Activated CD4-positive, alpha-beta T cell treated with anti-CD3 and anti-CD28 coated beads for 24 hours (primary cell): Measurements from ENCODE around the gene KCTD2.
"Not testable (repeated sequence)": the region's sequence is repeated elsewhere in the genome, so short reads cannot be mapped to it uniquely, and the experiment has no call there.

Experiments
- DNase-seq, 2 donors: peaks; one replicate each; pipeline ENCODE4 v3.0.0-alpha.2; 2020; ENCODE audit warnings: low read depth in 2 of 2

The KCTD2 gene

GRCh38 chr17:75051941-75052340 is 4.9 kb downstream of the KCTD2 start:
- DNase-seq, result no peak

- DNase-seq, result no peak
Observed at GRCh38 chr17:75059369-75060345, 12.6 kb downstream of the KCTD2 start.

DNA sequence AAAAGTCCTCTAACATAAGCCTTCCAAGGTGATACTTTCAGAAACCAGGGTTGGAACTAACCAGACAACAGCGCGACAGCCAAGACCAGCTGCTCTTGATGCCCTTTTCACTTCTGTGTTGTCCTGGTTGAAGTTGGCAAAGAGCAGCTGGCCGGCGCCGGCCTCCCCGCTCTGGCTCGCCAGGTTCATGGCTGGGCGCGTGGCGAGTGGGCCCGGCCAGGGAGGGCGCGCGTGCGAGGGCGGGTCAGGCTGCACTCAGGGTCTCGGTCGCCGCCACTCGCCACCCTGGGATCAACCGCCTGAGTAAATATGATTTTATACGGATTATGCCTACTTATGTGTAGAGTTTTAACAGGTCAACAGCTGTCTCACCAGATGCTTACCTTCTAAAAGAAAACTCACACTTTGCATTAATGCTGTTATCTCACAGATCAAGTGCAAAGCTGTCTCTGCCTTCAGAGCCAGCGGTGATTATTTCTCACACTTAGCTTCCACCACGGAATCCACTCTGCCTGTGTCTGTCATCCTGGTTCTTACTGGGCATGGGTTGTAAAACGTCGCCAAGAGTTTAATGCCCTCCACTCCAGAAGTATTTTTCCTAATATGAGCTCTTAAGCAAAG is 13.5 kb downstream of the KCTD2 start:
- DNase-seq, result no peak

- DNase-seq, result no peak
Observed at GRCh38 chr17:75061055-75061438, 14.0 kb downstream of the KCTD2 start.

GRCh38 chr17:75061618-75062017 is 14.6 kb downstream of the KCTD2 start:
- DNase-seq, result no peak

DNA sequence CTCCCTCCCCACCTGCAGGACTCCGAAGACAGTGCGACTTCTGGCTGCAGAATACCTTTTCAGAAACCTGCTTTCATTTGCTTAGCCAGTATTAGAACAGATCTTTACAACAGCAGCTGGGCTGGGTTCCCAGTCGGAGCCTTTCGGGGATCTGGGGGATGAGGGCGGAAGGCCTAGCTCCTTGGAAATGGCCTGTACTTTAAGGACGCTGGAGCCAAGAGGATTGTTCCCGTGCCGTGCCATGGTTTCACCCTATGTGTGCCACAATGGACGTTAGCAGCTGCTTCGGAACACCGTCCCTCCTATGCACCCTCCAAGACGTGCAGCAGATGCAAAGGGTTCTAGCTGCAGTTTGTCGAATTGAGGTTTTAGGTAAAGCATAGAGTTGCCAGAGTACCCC is 16.2 kb downstream of the KCTD2 start:
- no peak for DNase-seq

DNA sequence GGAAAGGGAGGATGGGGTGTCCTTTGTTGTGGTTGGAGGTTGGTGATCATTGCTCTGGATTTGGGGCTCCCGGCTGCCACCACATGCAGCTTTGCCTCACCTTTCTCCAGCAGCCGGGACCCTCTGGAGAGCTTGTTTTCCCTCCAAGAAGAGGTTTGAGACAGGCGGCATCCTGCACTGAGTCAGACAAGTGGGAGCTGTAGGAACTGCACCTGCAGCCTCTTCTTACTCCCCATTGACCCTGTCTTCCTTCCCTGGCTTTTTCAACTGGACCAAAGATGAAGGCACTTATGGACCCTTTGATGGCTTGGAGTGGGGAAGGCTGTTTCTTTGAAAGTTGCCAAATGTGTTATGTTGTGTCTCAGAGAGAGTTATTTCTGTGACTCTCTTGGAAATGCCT is 16.6 kb downstream of the KCTD2 start:
- no peak for DNase-seq

GRCh38 chr17:75064040-75064439 is 17.0 kb downstream of the KCTD2 start:
- DNase-seq, result no peak

GRCh38 chr17:75064460-75064859 is 17.4 kb downstream of the KCTD2 start:
- no peak for DNase-seq

GRCh38 chr17:75064867-75065561 is 18.0 kb downstream of the KCTD2 start:
- no peak for DNase-seq

DNA sequence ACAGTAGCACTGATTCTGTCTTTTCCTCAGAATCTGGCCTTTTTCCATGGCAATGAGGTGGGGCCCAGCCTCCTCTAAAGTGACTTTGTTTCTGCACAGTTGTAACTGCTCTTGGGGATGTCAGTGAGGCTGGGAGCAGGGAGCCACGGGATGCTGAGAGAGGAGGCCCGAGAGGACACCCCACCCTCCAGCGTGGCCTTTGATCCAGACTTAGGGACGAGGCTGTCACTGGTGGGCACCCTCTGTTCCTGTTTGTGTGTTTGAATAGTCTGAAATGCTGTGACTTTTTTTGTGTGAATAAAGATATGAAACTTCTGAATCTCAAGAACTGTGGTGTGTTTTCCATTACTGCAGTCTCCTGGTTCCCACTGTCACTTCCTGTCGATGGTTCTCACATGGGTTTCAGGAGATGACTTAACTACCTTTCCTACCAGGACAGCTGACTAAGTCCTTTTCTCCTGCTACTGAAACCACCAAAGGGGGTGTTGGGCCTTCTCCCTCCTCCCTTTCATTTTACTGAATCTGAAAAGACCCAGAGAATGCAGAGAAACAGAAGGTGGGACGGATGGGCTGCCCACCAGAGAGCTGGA is 18.6 kb downstream of the KCTD2 start:
- DNase-seq, result no peak

DNA sequence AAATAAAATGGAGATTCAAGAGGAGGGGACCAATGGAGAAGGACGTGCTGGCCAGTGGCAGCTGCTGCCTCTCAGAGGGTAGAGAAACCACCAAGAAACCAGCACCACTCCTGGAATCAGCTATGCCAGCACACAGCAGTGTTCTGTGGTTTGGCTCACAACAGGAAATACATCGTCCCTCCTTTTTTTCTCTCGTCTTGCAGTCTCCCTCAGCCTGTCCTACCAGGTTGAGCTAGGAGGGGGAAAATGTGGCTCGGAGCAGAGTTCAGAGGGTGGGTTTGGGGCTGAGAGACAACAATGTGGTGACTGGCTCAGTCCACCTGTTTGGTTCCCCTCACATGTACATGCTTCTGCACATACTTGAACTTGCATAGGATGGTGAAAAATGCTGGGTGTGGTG is 20.8 kb downstream of the KCTD2 start:
- no peak for DNase-seq

DNA sequence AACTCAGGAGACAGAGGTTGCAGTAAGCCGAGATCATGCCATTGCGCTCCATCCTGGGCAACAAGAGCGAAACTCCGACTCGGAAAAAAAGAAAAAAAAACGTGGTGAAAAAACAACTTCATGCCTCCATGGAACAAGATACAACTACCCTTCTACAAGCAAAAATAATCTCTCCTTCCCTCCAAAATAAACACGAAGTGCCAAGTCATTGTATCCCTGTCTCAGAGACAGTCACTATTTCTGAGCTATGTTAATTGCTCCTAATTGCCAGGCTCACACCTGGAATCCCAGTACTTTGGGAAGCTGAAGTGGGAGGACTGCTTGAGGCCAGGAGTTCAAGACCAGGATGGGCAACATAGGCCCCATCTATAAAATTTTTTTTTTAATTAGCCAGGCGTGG is 21.7 kb downstream of the KCTD2 start:
- no peak for DNase-seq

DNA sequence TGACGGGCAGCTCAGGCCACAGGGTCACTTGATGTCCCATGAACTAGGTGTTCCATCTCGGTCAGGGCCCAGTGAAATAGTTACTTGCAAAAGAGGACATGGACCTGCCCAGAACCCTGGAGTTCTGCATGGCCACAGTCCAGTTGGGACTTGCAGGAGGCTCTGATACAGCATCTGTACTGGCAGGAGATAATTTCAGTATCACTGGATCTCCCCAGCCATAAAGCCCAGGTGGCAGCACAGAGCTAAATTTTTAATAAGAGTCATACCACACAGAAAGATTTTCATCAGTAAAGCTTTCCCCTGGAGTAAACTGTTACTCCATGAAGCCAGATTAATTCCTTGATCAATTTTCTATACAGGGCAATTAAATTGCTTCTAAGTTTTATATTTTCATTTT is 22.8 kb downstream of the KCTD2 start:
- DNase-seq, result no peak

DNA sequence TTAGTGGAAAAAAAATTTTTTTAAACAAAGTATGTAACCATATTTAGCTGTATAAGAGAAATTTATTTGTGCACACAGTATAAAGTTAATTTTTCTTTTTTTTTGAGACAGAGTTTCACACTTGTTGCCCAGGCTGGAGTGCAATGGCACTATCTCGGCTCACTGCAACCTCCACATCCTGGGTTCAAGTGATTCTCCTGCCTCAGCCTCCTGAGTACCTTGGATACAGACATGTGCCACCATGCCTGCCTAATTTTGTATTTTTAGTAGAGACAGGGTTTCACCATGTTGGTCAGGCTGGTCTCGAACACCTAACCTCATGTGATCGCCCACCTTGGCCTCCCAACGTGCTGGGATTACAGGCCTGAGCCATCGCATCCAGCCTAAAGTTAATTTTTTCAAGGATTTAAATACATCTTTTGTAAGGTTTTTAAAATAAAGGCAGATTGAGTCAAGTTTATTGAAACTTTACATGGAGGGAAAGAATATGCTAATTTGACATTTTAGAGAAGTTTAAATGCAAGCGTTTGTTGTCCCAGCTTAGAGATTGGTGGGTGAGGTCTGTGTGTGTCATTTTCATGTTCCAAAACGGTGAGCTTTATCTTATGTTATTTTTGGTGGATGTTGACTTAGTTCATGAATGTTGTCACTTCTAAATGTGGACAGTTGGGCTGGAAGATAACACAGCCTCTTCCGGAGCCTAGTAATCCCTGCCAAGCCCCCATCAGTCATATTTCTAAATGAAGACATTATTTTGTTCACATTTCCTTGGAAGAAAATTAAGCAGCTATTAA is 24.6 kb downstream of the KCTD2 start:
- DNase-seq, result not testable (repeated sequence)

- DNase-seq, result not testable (repeated sequence)
Observed at GRCh38 chr17:75072909-75073308, 25.9 kb downstream of the KCTD2 start.

- no peak for DNase-seq
Observed at GRCh38 chr17:75073618-75074047, 26.6 kb downstream of the KCTD2 start.

DNA sequence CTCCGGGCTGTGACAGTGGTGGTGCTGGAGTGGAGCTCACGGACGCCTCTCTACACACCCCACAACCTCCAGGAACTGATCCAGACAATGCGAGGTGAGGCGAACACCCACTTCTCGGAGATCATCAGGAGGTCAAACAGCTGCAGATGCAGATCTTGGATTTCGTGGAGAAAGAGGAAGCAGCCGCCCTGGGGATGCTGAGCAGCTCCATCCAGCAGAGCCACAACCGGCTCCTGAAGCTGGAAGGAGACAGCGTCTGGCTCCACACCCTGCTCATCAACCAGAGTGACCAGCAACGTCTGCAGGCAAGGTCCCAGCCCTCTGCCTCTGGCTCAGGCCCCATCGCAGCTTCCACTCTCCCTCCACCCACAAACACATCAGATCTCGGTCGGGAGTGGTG is 27.5 kb downstream of the KCTD2 start:
- DNase-seq, result no peak

- no peak for DNase-seq
Observed at GRCh38 chr17:75075597-75076336, 28.7 kb downstream of the KCTD2 start.

- no peak for DNase-seq
Observed at GRCh38 chr17:75077072-75077495, 30.1 kb downstream of the KCTD2 start.
